ENCODE measurements around the gene MXD4.

DNA sequence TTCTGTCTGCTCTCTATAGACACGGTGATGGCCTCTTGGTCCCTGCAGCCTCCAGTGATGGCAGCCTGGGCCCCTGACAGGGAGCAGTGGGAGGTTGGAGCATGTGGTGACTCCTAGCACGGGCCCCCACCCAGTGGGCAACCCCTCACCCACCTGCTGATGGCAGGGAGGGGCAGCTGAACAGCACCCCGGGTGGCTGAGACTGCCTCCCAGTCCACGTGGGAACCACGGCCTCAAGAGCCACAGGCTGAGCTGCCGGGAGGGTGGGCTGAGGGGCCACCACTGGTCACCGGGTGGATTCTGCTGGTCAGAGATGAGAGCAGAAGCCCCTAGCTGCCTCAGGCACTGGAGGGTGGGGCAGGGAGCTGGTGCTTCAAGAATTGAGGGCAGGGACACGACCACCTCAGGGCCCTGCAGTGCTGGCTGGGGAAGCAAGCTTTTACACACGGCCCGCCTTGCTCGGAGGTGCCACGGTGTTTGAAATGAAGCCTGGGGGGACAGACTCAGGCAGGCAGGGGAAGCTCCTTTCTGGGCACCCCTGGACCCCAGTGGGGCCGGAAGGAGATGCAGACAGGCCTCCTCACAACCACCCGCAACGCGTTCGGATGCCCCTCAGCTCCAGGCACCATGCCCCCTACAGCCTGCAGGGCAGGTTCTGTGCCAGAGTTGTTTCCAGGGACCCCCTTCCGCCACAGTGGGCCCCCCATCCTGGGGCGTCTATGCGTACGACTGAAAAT lies 13.7 kb downstream of the MXD4 start:
- TF ChIP-seq, protein P1, sequence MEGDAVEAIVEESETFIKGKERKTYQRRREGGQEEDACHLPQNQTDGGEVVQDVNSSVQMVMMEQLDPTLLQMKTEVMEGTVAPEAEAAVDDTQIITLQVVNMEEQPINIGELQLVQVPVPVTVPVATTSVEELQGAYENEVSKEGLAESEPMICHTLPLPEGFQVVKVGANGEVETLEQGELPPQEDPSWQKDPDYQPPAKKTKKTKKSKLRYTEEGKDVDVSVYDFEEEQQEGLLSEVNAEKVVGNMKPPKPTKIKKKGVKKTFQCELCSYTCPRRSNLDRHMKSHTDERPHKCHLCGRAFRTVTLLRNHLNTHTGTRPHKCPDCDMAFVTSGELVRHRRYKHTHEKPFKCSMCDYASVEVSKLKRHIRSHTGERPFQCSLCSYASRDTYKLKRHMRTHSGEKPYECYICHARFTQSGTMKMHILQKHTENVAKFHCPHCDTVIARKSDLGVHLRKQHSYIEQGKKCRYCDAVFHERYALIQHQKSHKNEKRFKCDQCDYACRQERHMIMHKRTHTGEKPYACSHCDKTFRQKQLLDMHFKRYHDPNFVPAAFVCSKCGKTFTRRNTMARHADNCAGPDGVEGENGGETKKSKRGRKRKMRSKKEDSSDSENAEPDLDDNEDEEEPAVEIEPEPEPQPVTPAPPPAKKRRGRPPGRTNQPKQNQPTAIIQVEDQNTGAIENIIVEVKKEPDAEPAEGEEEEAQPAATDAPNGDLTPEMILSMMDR (IDR thresholded peaks at IDR 0.05): no peak
- TF ChIP-seq POLR2AphosphoS5 (IDR thresholded peaks at IDR 0.05): no peak
- TF ChIP-seq EP300 (IDR thresholded peaks at IDR 0.05): no peak
- TF ChIP-seq POLR2A (IDR thresholded peaks at IDR 0.05; ENCODE audit: low read depth): no peak

Measured in esophagus muscularis mucosa (tissue), 4 donors.